Astrocyte (in vitro differentiated cells and primary cell): ENCODE measurements around the gene SLC5A12. TPM values are rescaled to one million over a fixed set of nuclear protein-coding genes. Genes with fewer than 3 reads are reported as not detected.
A peak's percentile ranks its signal among the peaks of the same experiment; 100 is the strongest.

Source experiments
- DNase-seq: peaks from one replicate; pipeline ENCODE4 v3.0.0-alpha.2; 2010; ENCODE audit warnings: low read depth
- FAIRE-seq: peaks from 2 replicates; lab custom pipeline; 2011; peaks lifted over from hg19 to GRCh38; lab: Jason Lieb, UNC
- H2AFZ ChIP-seq: 2 replicates; pipeline ENCODE4 v1.6.0; 2012; ENCODE audit warnings: low read depth, low read length, inconsistent platforms
- H3K27ac ChIP-seq: 2 replicates; pipeline ENCODE4 v1.5.1; 2011; ENCODE audit warnings: low read depth, low read length, inconsistent platforms
- H3K27me3 ChIP-seq: 2 replicates; pipeline ENCODE4 v1.6.0; 2011; ENCODE audit warnings: low read length, inconsistent platforms; ENCODE audit not compliant: insufficient read depth
- H3K36me3 ChIP-seq: 2 replicates; pipeline ENCODE4 v1.5.1; 2011; ENCODE audit warnings: low read length, inconsistent platforms; ENCODE audit not compliant: insufficient read depth
- H3K4me1 ChIP-seq: 2 replicates; pipeline ENCODE4 v1.5.1; 2011; ENCODE audit warnings: low read length, inconsistent platforms; ENCODE audit not compliant: insufficient read depth
- H3K4me2 ChIP-seq: 2 replicates; pipeline ENCODE4 v1.6.0; 2012; ENCODE audit warnings: low read length, inconsistent platforms
- H3K4me3 ChIP-seq: 2 replicates; pipeline ENCODE4 v1.5.1; 2011; ENCODE audit warnings: low read depth, mild to moderate bottlenecking, low read length, inconsistent platforms; ENCODE audit not compliant: insufficient read depth
- H3K79me2 ChIP-seq: 2 replicates; pipeline ENCODE4 v1.6.0; 2012; ENCODE audit warnings: mild to moderate bottlenecking, low read length, inconsistent platforms; ENCODE audit not compliant: insufficient read depth
- H3K9ac ChIP-seq: 2 replicates; pipeline ENCODE4 v1.6.0; 2012; ENCODE audit warnings: mild to moderate bottlenecking, low read length, inconsistent platforms
- H3K9me3 ChIP-seq: 2 replicates; pipeline ENCODE4 v1.5.1; 2012; ENCODE audit warnings: low read depth, mild to moderate bottlenecking, low read length, inconsistent platforms; ENCODE audit not compliant: insufficient read depth
- H4K20me1 ChIP-seq: 2 replicates; pipeline ENCODE4 v1.6.0; 2012; ENCODE audit warnings: low read length, inconsistent platforms; ENCODE audit not compliant: insufficient read depth
- H3K27ac Mint-ChIP-seq: one replicate; pipeline ENCODE4 v1.8.0; 2021; ENCODE audit warnings: mild to moderate bottlenecking, mixed read lengths; ENCODE audit not compliant: unreplicated experiment
- H3K27me3 Mint-ChIP-seq: one replicate; pipeline ENCODE4 v1.8.0; 2021; ENCODE audit warnings: low read depth, mixed read lengths; ENCODE audit not compliant: unreplicated experiment
- H3K36me3 Mint-ChIP-seq: one replicate; pipeline ENCODE4 v1.8.0; 2021; ENCODE audit warnings: low read depth, mixed read lengths; ENCODE audit not compliant: unreplicated experiment
- H3K4me1 Mint-ChIP-seq: one replicate; pipeline ENCODE4 v1.8.0; 2021; ENCODE audit warnings: low read depth, mixed read lengths; ENCODE audit not compliant: unreplicated experiment
- H3K4me3 Mint-ChIP-seq: one replicate; pipeline ENCODE4 v1.8.0; 2021; ENCODE audit warnings: mild to moderate bottlenecking, moderate library complexity, mixed read lengths; ENCODE audit not compliant: unreplicated experiment
- H3K9me3 Mint-ChIP-seq: one replicate; pipeline ENCODE4 v1.8.0; 2021; ENCODE audit warnings: mild to moderate bottlenecking, mixed read lengths; ENCODE audit not compliant: unreplicated experiment
- EZH2 ChIP-seq: IDR thresholded peaks from 2 replicates; pipeline ENCODE4 v1.6.1; 2012; ENCODE audit warnings: mild to moderate bottlenecking, low read length, inconsistent platforms; ENCODE audit not compliant: insufficient read depth
- total RNA-seq: library from RNA; stranded (reverse); gene quantifications from 2 replicates; pipeline ENCODE4 v1.2.1, GENCODE V29; 2021
- TF ChIP-seq, protein P1 (sequence below): IDR thresholded peaks from 2 replicates; pipeline ENCODE4 v1.5.1; 2011; ENCODE audit warnings: low read depth, mild to moderate bottlenecking, inconsistent platforms, low read length, moderate library complexity; ENCODE audit not compliant: insufficient read depth

Gene SLC5A12
- total RNA-seq, 1 donor from 2014 or later = 0.14 TPM

DNA sequence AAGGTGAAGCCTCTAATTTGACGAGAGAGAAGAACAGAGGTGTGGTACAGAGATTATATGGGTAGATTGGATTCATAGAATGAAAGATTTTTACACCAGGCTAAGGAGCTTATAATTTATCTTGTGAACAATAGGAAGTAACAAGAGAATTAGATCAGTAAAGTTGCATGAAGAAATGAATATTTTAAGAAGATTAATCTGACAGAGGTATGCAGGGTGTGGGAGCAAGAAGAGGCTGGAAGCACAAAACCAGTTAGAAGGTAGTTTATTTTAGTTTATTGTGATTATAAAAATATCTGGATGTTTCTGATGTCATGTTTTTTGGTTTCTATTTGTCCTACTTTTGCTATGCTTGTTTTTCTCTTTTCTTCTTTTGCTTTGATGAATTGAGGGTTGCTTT lies 15.7 kb downstream of the SLC5A12 start:
- no peaks in the 10 kb centered on the region for H3K36me3 ChIP-seq
- no peaks in the 10 kb centered on the region for H4K20me1 ChIP-seq
- H3K79me2 ChIP-seq = no peaks in the 10 kb centered on the region
- Mint-ChIP-seq H3K36me3 (no peaks in the 10 kb centered on the region), H3K4me3 (no peak overlapping the region), H3K9me3 (no peaks in the 10 kb centered on the region), H3K4me1 (peaks cover 1% of the 10 kb centered on the region), H3K27me3 (no peaks in the 10 kb centered on the region), H3K27ac (no peak overlapping the region)
- H3K9ac ChIP-seq = no peak overlapping the region
- no peaks in the 10 kb centered on the region for H3K4me1 ChIP-seq
- FAIRE-seq (no peak), DNase-seq (no peak)
- no peaks in the 10 kb centered on the region for H3K27me3 ChIP-seq
- H2AFZ ChIP-seq = no peak overlapping the region
- no peaks in the 10 kb centered on the region for H3K9me3 ChIP-seq
- no peak overlapping the region for H3K27ac ChIP-seq
- H3K4me3 ChIP-seq = no peak overlapping the region
- no peak for TF ChIP-seq EZH2
- TF ChIP-seq, protein P1, sequence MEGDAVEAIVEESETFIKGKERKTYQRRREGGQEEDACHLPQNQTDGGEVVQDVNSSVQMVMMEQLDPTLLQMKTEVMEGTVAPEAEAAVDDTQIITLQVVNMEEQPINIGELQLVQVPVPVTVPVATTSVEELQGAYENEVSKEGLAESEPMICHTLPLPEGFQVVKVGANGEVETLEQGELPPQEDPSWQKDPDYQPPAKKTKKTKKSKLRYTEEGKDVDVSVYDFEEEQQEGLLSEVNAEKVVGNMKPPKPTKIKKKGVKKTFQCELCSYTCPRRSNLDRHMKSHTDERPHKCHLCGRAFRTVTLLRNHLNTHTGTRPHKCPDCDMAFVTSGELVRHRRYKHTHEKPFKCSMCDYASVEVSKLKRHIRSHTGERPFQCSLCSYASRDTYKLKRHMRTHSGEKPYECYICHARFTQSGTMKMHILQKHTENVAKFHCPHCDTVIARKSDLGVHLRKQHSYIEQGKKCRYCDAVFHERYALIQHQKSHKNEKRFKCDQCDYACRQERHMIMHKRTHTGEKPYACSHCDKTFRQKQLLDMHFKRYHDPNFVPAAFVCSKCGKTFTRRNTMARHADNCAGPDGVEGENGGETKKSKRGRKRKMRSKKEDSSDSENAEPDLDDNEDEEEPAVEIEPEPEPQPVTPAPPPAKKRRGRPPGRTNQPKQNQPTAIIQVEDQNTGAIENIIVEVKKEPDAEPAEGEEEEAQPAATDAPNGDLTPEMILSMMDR = no peak
- H3K4me2 ChIP-seq = no peak overlapping the region

GRCh38 chr11:26704249-26704648 lies 17.6 kb downstream of the SLC5A12 start:
- H3K4me2 ChIP-seq = no peak overlapping the region
- no peak overlapping the region for H3K9ac ChIP-seq
- H3K27me3 ChIP-seq = no peaks in the 10 kb centered on the region
- no peaks in the 10 kb centered on the region for H3K27me3 Mint-ChIP-seq
- H3K36me3 ChIP-seq = no peaks in the 10 kb centered on the region
- no peak overlapping the region for H3K27ac ChIP-seq
- H3K4me3 ChIP-seq = no peak overlapping the region
- no peak overlapping the region for H3K4me3 Mint-ChIP-seq
- no peaks in the 10 kb centered on the region for H3K9me3 ChIP-seq
- no peaks in the 10 kb centered on the region for H4K20me1 ChIP-seq
- no peaks in the 10 kb centered on the region for H3K36me3 Mint-ChIP-seq
- no peak overlapping the region for H2AFZ ChIP-seq
- peaks cover 1% of the 10 kb centered on the region for H3K4me1 Mint-ChIP-seq
- H3K9me3 Mint-ChIP-seq = no peaks in the 10 kb centered on the region
- H3K79me2 ChIP-seq = no peaks in the 10 kb centered on the region
- TF ChIP-seq, protein P1 = no peak
- TF ChIP-seq EZH2 = no peak
- H3K27ac Mint-ChIP-seq = no peak overlapping the region
- FAIRE-seq (no peak), DNase-seq (peak; percentile 57)
- H3K4me1 ChIP-seq = no peaks in the 10 kb centered on the region

- Histone ChIP-seq H3K4me2 (no peak overlapping the region), H3K4me1 (no peaks in the 10 kb centered on the region), H3K9me3 (no peaks in the 10 kb centered on the region), H3K79me2 (no peaks in the 10 kb centered on the region), H3K27ac (no peak overlapping the region), H3K4me3 (no peak overlapping the region), H3K36me3 (no peaks in the 10 kb centered on the region), H3K27me3 (no peaks in the 10 kb centered on the region), H3K9ac (no peak overlapping the region), H2AFZ (no peak overlapping the region), H4K20me1 (no peaks in the 10 kb centered on the region)
- H3K27me3 Mint-ChIP-seq = no peaks in the 10 kb centered on the region
- H3K4me1 Mint-ChIP-seq = peaks cover 1% of the 10 kb centered on the region
- TF ChIP-seq, protein P1 = no peak
- no peak for TF ChIP-seq EZH2
- H3K36me3 Mint-ChIP-seq = no peaks in the 10 kb centered on the region
- DNase-seq (no peak), FAIRE-seq (no peak)
- no peaks in the 10 kb centered on the region for H3K9me3 Mint-ChIP-seq
- no peak overlapping the region for H3K4me3 Mint-ChIP-seq
- H3K27ac Mint-ChIP-seq = no peak overlapping the region
Measured at GRCh38 chr11:26703411-26704191, 18.3 kb downstream of the SLC5A12 start.
